NCI-H2171 (cell line): ENCODE data around the gene SNRNP35.
"Not testable (repeated sequence)": the region's sequence is repeated elsewhere in the genome, so short reads cannot be mapped to it uniquely, and the experiment has no call there.

Experiments
- DNase-seq: peaks from one replicate; lab custom pipeline; 2025; lab: John Stamatoyannopoulos, UW

Gene SNRNP35

DNA sequence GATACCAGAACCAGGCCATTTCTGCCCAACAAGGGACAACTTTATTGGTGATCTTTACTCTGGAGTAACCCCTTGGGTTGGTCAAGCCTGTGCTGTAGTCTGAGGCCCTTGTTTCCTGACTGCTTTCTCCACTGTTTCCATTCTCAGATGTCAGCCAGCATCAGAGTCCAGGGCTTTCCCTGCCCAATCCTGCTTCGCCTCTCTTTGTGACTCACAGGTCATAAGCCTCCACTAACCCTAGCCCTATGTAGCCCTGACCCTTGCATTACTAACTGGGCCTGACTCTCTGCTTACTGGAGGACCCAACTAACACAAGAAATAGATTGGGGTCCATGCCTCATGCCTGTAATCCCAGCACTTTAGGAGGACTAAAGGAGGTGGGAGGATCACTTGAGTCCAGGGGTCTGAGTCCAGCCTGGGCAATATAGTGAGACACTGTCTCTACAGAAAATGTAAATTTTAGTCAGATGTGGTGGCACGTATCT, 8.6 kb upstream of the SNRNP35 start:
- DNase-seq: no peak

DNA sequence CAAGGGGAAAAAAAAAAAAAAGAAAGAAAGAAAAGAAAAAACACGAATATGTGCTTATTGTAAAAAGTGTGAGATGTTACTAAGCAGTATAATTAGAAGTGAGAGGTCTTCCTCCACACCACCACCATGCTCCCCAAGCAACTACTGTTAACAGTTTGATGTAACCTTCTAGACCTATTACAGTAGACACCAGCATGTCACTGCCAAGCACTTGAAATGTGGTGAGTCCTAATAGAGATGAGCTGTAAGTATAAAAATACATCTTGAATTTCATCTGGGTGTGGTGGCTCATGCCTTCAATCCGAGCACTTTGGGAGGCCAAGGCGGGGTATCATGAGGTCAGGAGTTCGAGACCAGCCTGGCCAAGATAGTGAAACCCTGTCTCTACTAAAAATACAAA, 8.1 kb upstream of the SNRNP35 start:
- DNase-seq: no peak

DNA sequence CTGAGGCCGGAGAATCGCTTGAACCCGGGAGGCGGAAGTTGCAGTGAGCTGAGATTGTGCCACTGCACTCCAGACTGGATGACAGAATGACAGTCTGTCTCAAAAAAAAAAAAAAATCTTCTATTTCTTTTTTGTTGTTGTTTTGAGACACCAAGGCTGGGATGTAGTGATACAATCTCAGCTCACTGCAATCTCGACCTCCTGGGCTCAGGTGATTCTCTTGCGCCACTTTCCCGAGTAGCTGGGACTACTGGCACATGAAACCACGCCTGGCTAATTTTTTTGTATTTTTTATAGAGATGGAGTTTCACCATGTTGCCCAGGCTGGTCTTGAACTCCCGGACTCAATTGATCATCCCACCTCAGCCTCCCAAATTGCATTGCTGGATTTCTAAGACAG, 7.3 kb upstream of the SNRNP35 start:
- no peak for DNase-seq

DNA sequence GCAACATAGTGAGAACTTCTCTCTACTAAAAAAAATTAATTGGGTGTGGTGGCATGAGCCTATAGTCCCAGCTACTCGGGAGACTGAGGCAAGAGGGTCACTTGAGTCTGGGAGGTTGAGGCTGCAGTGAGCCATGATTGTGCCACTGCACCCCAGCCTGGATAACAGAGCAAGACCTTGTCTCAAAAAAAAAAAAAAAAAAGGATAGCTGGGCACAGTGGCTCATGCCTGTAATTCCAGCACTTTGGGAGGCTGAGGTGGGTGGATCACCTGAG, 5.7 kb upstream of the SNRNP35 start:
- DNase-seq: not testable (repeated sequence)

DNA sequence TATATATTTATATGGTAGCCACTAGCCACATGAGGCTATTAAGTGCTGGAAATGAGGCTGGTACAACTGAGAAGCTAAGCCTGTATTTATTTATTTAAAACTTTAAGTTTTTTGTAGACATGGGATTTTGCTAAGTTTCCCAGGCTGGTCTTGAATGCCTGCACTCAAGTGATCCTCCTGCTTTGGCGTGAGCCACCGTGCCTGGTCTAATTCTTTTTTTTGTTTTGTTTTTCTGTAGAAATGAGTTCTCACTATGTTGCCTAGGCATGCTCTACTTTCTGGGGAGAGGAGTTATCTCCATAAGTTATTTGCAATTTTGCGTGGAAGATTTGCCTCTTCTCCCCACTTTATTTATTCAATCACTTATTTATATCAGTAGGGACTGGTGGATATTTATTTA, 4.8 kb upstream of the SNRNP35 start:
- DNase-seq: no peak

DNA sequence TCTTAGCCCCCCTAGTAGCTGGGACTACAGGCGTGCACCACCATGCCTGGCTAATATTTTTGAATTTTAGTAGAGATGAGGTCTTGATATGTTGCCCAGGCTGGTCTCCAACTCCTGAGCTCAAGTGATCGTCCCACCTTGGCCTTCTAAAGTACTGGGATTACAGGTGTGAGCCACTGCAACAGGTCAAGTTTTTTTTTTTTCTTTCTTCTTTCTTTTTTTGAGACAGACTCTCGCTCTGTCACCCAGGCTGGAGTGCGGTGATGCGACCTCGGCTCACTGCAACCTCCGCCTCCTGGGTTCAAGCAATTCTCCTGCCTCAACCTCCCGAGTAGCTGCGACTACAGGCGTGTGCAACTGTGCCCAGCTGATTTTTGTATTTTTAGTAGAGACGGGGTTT, 5.2 kb downstream of the SNRNP35 start:
- not testable (repeated sequence) for DNase-seq

DNA sequence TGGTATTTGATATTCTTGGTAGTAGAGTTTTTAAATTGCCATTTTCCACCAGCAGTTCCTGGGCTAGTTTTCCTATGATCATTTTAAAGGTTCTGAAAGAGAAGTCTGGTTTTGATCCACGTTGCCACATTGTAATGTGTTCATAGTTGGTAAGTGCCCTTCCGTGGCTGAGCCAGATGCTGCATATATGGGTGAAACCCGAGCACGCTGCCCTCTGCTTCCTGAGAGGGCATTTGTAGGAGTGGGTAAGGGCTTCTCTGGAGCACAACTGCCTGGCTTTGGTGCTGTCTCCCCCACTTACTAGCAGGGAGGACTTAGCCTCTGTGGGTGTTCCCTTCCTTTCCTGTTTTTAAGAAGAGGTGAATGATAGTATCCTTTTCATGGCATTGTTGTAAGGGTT, 7.1 kb downstream of the SNRNP35 start:
- DNase-seq: no peak

DNA sequence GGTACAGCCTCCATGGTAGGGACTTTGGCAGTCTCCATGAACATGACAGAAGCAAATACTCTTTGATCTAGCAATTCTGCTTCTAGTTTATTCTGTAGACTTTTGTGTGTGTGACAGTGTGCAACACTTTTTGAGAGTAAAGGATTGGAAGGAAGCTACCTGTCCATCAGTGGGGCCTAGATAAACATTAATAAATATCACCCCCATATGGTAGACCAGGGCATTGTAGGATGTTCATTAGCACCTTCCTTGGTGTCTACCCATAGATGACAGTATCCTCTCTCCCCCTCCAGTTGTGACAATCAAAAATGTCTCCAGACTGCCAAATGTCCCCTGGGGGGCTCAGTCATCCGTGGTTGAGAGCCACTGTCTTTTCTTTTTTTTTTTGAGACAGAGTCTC, 10.8 kb downstream of the SNRNP35 start:
- no peak for DNase-seq

DNA sequence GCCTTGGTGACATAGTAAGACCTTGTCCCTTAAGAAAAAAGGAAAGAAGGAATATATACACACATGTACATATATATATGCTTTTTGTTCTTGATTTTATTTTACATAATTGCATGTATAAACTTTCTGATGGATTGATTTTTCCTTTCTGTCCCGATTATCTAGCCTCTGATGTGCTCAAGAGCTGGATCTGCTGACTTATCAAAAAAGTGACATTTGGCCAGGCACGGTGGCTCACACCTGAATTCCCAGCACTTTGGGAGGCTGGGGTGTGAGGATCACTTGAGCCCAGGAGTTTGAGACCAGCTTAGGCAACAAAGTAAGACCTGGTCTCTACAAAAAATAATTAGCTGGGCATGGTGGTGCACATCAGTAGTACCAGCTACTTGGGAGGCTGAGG, 12.0 kb downstream of the SNRNP35 start:
- DNase-seq: no peak

DNA sequence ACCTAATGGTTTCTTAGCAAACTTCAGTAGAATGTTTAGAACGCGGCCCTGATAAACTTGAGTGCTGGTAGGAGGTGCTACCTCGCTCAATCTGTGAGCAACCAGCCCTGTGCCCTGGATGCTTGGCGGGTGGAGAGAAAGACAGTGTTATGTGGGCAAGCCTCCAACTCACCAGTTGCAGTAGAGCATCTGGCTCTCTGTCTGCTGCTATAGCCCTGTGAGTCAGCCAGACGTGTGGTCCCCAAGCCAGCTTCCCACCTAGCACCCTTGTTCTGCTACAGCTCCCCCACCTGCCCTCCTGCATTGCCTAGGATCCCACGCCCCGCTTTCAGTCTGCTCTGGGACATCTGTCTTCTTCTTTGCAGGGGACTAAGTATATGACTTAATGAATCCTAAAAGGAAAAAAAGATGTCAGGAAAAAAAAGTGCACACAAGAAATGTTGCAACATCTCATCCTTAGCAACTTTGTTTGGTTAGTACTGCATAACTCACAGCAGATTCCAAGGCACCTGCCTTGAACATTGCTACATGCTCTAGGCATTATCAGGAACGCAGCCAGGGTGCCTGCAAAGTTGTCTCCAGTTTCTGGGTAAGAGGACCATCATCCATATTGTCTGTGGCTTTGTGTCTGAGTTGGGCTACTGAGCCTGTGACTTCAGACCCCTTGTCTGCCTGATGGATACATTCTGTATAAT, 13.6 kb downstream of the SNRNP35 start:
- DNase-seq: no peak

DNA sequence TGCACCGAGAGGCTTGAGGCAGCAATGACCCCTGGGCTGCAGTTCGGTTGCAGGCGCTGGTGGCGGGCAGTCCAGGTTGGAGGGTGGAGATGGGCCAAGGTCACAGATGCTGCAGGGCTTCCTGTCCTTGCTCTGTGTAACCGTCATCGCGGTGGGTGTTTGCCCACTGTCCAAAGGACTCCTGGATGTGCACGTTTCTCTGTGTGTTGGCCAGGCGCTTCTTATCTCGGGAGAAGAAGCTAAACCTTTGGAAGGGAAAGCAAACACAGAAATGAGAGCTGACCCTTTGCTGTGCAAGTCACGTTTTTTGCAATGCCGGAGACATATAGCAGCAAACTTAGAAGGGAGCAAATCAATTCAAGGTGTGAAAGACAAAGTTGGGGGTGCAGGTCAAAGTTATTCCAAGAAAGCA, 14.5 kb downstream of the SNRNP35 start:
- no peak for DNase-seq

DNA sequence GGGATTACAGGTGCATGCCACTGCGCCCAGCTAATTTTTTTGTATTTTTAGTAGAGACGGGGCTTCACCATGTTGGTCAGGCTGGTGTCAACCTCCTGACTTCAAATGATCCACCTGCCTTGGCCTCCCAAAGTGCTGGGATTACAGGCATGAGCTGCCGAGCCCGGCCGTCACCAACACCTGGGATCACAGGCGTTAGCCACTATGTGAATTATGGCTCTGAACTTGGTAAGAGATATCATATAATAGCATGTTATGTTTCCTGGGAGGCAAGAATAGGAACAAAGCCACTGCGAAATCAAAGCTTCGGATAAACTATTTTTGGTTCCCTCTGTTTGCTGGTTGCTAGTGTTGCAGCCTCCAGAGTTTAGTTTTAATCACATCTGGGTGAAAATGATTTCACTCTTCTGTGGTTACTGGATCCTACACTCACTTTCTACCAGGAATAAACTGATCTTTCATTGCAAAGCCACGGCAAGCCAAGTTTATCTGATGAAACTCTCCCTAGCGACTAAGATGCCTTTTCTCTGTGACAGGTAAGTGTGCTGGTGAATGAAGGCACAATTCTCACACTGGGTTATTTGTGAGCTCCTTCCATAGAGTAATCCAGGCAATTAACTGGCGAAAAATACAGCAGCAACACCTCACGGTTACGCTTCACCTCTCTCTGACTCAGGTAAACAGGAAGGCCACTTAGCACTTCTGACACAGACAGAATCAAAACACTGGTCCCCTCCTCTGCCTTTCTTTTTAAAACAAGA, 16.7 kb downstream of the SNRNP35 start:
- DNase-seq: no peak

DNA sequence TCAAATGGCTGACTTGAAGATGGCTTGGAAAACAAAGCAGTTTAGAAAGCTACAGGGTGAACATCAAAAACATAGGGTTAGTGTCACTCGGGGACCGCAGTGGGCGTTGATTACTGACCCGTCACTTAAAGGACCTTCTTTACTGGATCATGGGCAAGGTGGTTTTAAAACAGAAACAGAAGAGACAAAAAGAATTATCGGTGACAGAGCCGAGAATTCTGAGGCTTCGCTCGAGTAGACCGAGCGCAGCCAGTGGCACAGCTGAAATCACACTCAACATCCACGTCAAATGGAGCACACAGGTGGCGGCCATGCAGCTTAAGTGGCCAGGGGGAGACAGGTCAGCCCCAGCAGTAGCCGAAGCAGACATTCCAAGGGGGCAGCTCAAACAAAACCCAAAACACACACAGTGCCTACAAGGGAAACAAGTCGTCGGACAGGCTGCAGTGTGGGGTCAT, 17.3 kb downstream of the SNRNP35 start:
- DNase-seq: no peak

DNA sequence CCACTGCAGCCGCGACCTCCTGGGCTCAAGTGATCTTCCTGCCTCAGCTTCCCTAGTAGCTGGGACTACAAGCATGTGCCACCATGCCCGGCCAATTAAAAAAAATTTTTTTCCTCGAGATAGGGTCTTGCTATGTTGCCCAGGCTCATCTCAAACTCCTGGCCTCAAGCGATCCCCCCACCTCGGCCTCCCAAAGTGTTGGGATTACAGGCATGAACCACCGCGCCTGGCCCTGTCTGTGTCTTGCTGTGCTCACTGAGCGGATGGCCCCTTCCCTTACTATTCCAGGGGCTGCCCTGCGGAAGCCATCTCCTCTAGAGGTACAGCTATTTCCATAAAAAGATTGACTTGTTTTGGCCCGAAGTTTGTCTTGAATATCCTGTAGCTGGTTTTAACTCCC, 20.1 kb downstream of the SNRNP35 start:
- no peak for DNase-seq

DNA sequence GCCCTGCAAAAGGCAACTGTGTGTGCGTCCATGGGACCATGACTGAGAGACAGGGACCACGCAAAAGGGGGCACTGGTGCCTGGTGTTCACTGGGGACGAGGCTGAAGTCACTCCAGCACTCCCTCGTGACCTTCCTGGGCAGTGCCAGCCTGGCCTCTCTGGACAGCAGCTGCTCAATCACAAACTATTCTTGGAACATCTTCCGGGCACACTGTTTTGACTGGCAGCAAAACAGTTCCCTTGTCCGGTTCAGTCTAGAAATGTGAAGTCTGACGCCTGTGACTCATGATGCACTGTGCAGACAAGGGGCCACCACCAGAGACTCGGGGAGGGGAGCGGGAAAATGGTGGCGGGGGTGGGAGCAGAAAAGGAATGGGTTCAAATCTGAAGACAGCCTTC, 20.8 kb downstream of the SNRNP35 start:
- no peak for DNase-seq

DNA sequence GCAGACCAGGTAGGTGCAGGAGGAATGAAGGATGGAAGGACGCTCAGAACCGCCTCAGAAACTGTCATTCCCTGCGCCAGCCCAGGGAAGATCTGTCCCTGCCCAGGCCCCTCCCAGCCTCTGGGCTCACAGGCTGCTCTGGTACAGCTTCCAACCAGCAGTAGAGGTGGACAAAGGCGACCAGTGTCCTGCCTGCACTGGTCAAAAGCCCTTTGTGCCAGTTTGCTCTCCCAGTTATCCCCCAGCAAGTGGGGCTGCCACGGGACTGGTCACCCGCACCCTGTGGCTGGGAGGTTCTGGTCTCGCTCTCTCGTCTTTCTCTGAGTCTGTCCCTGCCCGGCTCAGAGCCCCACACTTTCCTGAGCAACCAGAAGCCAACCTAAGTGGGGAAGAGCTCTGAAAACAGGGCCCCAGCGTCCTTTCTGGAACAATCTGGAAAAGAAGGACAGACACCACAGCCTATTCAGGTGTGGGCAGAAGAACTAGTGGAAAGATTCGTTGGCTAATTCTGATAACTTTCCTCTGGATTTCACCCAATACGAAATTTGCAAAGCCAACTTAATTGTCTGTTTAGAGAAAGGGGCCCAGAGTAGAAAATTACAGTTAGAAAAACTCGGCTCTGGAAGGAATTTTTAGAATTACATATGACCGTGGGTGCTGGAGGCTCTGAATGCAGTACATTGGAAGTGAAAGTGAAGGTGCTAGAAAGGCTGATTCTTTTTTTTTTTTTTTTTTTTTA, 21.7 kb downstream of the SNRNP35 start:
- no peak for DNase-seq

DNA sequence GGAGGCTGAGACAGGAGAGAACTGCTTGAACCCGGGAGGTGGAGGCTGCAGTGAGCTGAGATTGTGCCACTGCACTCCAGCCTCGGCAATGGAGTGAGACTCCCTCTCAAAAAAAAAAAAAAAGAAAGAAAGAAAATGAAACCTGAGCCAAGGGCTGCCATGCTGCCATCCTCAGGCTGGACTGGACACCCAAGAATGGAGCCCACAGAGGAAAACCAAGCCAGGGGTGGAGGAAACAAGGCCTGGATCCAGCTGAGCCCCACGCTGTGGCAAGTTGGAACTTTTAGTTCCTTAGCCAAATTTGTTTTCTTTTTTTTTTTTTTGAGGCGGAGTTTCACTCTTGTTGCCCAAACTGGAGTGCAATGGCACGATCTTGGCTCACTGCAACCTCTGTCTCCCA, 23.3 kb downstream of the SNRNP35 start:
- DNase-seq: not testable (repeated sequence)

DNA sequence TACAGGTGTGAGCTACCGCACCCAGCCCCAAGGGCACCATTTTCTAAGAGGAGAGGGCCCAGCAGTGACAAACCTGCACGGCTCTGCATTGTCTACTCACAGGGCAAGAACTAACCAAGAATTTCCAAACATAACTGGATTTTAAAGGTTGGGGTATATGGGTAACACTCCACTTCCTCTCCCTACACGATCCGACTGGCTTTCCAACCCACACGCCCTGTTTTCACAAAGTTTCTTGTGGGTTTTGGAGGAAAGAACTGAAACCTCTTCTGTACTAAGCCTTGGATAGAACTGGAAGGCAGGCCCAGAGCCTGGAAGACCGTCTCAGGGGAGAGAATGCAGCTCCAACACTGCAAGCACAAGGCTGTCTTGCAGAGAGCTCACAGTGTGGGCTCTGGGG, 24.9 kb downstream of the SNRNP35 start:
- no peak for DNase-seq

DNA sequence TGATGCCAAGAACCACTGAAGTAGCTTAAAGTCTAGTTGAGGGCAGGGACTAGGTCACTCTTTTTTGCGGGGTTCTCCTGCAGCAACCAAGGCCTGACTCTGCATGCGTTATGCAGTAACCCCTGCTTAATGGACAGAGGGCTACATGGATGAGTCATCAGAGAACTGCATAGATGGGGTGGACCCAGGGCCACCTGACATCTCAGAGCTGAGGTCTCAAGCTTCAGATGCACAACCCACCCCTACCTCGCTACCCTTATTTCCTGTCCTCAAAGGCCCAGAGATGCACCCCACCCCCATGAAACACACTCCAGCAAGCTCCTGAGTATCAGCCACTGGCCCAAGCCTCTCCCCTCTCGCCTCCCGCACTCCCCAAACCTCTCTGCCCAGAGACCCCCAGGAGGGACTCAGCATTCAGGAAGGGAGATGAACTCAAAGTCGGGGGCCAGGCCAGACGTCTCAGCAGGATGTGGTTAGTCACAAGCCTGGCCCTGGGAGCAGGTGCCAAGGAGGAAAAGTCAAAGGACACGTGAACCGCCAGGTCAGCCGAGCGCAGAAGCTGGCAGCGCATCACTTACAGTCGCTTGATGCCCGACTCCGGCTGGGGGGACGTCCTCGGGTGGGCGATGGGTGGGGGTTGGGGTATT, 25.8 kb downstream of the SNRNP35 start:
- no peak for DNase-seq

DNA sequence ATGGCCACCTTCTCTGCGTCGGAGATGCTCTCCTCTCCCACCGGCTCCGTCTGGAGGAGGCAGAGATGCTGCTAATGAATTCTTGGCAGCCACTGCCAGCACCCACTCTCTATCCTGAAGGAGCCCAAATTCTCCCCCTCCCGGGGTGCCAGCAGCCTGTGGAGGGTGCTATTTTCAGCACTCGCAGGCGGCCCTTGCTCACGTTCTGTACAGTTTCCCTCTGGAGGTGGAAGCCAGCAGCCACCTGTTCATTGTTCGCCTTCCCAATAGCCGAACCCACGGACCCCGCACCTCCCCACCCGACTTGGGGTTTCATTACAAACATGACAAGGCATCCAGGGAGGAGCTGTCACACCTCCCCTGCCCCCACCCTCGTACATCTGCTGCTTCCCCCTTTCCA, 27.8 kb downstream of the SNRNP35 start:
- DNase-seq: no peak

DNA sequence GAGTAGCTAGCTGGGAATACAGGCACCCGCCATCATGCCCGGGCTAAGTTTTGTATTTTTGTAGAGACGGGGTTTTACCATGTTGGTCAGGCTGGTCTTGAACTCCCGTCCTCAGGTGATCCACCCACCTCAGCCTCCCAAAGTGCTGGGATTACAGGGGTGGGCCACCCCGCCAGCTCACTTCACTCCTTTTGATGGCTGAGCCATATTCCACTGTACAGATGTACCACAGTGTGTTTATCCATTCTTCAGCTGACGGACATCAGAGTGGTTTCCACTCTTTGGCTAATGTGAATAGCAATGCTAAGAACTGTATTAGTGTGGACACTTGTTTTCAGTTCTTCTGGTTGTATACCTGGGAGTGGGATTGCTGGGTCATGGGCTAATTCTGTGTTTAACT, 29.5 kb downstream of the SNRNP35 start:
- no peak for DNase-seq

DNA sequence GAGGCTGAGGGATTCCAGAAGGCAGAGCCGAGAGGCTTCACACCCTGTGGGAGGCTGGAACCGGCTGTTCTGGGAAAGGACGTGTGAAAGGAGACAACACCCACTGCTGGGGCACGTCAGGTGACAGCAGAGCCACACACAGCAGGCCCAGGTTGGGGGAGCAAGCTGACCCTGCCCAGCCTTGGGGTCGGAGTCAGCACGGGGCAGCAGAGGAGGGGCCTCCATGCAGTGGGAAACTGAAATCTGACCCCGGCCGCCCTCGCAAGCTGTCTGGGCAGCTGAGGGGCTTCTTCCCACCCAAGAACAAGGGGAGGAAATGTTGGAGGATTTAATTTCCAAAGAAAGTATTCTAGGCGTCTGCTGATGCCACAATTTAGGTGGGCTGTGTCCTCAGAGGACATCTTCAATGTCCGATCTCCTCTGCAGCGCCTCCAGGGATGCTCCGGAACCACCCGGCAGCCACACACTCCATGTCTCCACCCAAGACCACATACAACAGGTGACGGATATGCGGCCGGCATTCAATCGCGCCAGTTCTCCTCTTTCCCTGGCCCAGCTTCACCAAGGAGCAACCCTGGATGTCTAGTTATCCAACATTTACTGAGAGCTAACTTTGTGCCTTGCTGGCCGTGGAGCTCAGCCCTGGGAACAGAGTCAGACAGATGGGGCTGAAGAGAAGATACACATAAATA, 30.7 kb downstream of the SNRNP35 start:
- no peak for DNase-seq
